GM13976 (cell line): ENCODE data around the gene PDE4D.

ENCODE experiments used
- DNase-seq: peaks from one replicate; pipeline ENCODE4 v3.0.0; 2012; ENCODE audit warnings: low spot score
- CTCF ChIP-seq: IDR thresholded peaks from 2 replicates; pipeline ENCODE4 v1.5.1; 2012; ENCODE audit warnings: borderline replicate concordance, mild to moderate bottlenecking; ENCODE audit not compliant: insufficient read depth; ENCODE audit errors: extremely low read depth, missing control alignments, control extremely low read depth
- in situ Hi-C: fragments of 300-500 bp; cut with MboI; formaldehyde crosslinking; loops from one replicate; pipeline ENCODE4 v1.12.0; 2022; ENCODE audit warnings: low sequenced_read_pairs, mixed read lengths, inconsistent platforms; ENCODE audit not compliant: unreplicated experiment

The PDE4D gene

GRCh38 chr5:59769832-59770231 lies 123.7 kb downstream of the PDE4D start:
- no peak for DNase-seq
- in situ Hi-C loops = no loop called here
- TF ChIP-seq CTCF = no peak

- in situ Hi-C loops = no loop called here
- no peak for DNase-seq
- TF ChIP-seq CTCF = no peak
These were observed 124.5 kb downstream of the PDE4D start for GRCh38 chr5:59769041-59769360.

GRCh38 chr5:59768152-59769040 lies 125.1 kb downstream of the PDE4D start:
- in situ Hi-C loops = no loop called here
- peak; percentile 24 for DNase-seq
- TF ChIP-seq CTCF = no peak

- no peak for TF ChIP-seq CTCF
- no peak for DNase-seq
- in situ Hi-C loops = no loop called here
These were observed 125.8 kb downstream of the PDE4D start for GRCh38 chr5:59767681-59768151.

- DNase-seq = no peak
- in situ Hi-C loops = no loop called here
- TF ChIP-seq CTCF = no peak
These were observed 126.3 kb downstream of the PDE4D start for GRCh38 chr5:59767211-59767605.

- no peak for TF ChIP-seq CTCF
- in situ Hi-C loops = no loop called here
- DNase-seq = no peak
These were observed 126.9 kb downstream of the PDE4D start for GRCh38 chr5:59766427-59767210.
